A549 (cell line): ENCODE results near the gene GULP1. TPM values are rescaled to one million over a fixed set of nuclear protein-coding genes. Genes with fewer than 3 reads are reported as not detected.
A peak's percentile ranks its signal among the peaks of the same experiment; 100 is the strongest.

ENCODE experiments used
- ATAC-seq, 2 experiments: fragments of 200-7000 bp in 1 of 2; fragments of >200 bp in 1 of 2; cut with Nextera tagmentation in 1 of 2; cut with Tn5 transposase in 1 of 2; 3 replicates each; pipeline versions ENCODE4 v1.8.0 to v1.9.1; 2018 to 2020; ENCODE audit warnings: mild to moderate bottlenecking in 1 of 2, moderate library complexity in 1 of 2
- CTCF ChIA-PET: fragments of 300-600 bp; sonication (Branson Sonifier 250); formaldehyde crosslinking; extraction: SDS; loops from one replicate; lab custom pipeline; 2021; ENCODE audit warnings: antibody characterized with exemption, inconsistent platforms; lab: Yijun Ruan, JAX
- POLR2A ChIA-PET: fragments of 350-600 bp; formaldehyde crosslinking; extraction: SDS; loops from one replicate; lab custom pipeline; 2021; ENCODE audit warnings: antibody characterized with exemption, inconsistent platforms; lab: Yijun Ruan, JAX
- DNase-seq, 2 experiments: peaks; one replicate each; pipeline versions ENCODE4 v3.0.0 to v3.0.0-alpha.2; 2011 to 2016; ENCODE audit warnings: low read depth in 1 of 2, low spot score in 1 of 2
- FAIRE-seq: peaks from 2 replicates; lab custom pipeline; 2011; peaks lifted over from hg19 to GRCh38; lab: Jason Lieb, UNC
- H3K27ac ChIP-seq, 2 experiments: fragments of >200 bp; sonication (Bioruptor Twin); formaldehyde crosslinking; 3 replicates each; pipeline ENCODE4 v1.5.1; 2016 to 2017
- H3K4me1 ChIP-seq: fragments of >200 bp; sonication (Bioruptor Twin); formaldehyde crosslinking; 3 replicates; pipeline ENCODE4 v1.6.1; 2016
- H3K4me2 ChIP-seq: fragments of >200 bp; sonication (Bioruptor Twin); formaldehyde crosslinking; 3 replicates; pipeline ENCODE4 v1.6.1; 2016
- H3K4me3 ChIP-seq: fragments of >200 bp; sonication (Bioruptor Twin); formaldehyde crosslinking; 3 replicates; pipeline ENCODE4 v1.5.1; 2016
- H3K9me3 ChIP-seq: fragments of >200 bp; sonication (Bioruptor Twin); formaldehyde crosslinking; 3 replicates; pipeline ENCODE4 v1.6.1; 2016
- BHLHE40 ChIP-seq: IDR thresholded peaks from 2 replicates; pipeline ENCODE4 v1.6.1; 2012; ENCODE audit warnings: low read depth, low read length, inconsistent platforms
- CBX2 ChIP-seq: fragments of 200-600 bp; sonication (generic); IDR thresholded peaks from 2 replicates; pipeline ENCODE4 v1.6.1; 2016; ENCODE audit warnings: low read depth, mild to moderate bottlenecking, borderline replicate concordance
- CEBPB ChIP-seq, 2 experiments: fragments of >200 bp in 1 of 2; sonication (Bioruptor Twin) in 1 of 2; formaldehyde crosslinking in 1 of 2; IDR thresholded peaks; 2 replicates each; pipeline ENCODE4 v1.6.1; 2012 to 2016
- EP300 ChIP-seq, 2 experiments: fragments of >200 bp; sonication (Bioruptor Twin); formaldehyde crosslinking; IDR thresholded peaks; 2 replicates in 1 of 2; 3 replicates in 1 of 2; pipeline ENCODE4 v1.6.1; 2016 to 2017
- GATA3 ChIP-seq: IDR thresholded peaks from 2 replicates; pipeline ENCODE4 v1.6.1; 2012; ENCODE audit warnings: borderline replicate concordance
- HEYL ChIP-seq: fragments of 250-450 bp; sonication (Bioruptor Pico); IDR thresholded peaks from 2 replicates; pipeline ENCODE4 v1.8.0; 2021; ENCODE audit warnings: mild to moderate bottlenecking, moderate library complexity
- JUN ChIP-seq, 2 experiments: fragments of >200 bp; sonication (Bioruptor Twin); formaldehyde crosslinking; IDR thresholded peaks; 2 replicates in 1 of 2; 3 replicates in 1 of 2; pipeline ENCODE4 v1.6.1; 2016 to 2017
- JUNB ChIP-seq: fragments of >200 bp; sonication (Bioruptor Twin); formaldehyde crosslinking; IDR thresholded peaks from 2 replicates; pipeline ENCODE4 v1.6.1; 2016
- KDM5A ChIP-seq: fragments of 200-600 bp; sonication (generic); IDR thresholded peaks from 2 replicates; pipeline ENCODE4 v1.6.1; 2016; ENCODE audit warnings: antibody characterized with exemption, mild to moderate bottlenecking
- NPAS2 ChIP-seq: fragments of 250-450 bp; sonication (Bioruptor Pico); IDR thresholded peaks from 2 replicates; pipeline ENCODE4 v1.8.0; 2022; ENCODE audit warnings: mild to moderate bottlenecking, moderate library complexity, borderline replicate concordance
- RAD21 ChIP-seq, 2 experiments: fragments of >200 bp in 1 of 2; sonication (Bioruptor Twin) in 1 of 2; formaldehyde crosslinking in 1 of 2; IDR thresholded peaks in 1 of 2; conservative IDR thresholded peaks in 1 of 2; 2 replicates in 1 of 2; 3 replicates in 1 of 2; pipeline ENCODE4 v1.6.1; 2012 to 2018; ENCODE audit warnings: inconsistent platforms in 1 of 2
- RCOR1 ChIP-seq: fragments of 150-350 bp; IDR thresholded peaks from 2 replicates; pipeline ENCODE4 v1.6.1; 2014; ENCODE audit warnings: antibody characterized with exemption, low read length, low read depth
- ZC3H11A ChIP-seq: fragments of 450-650 bp; IDR thresholded peaks from 2 replicates; pipeline ENCODE4 v1.6.1; 2014; ENCODE audit warnings: antibody characterized with exemption, mild to moderate bottlenecking
- ZFP36 ChIP-seq: fragments of 450-650 bp; IDR thresholded peaks from 2 replicates; pipeline ENCODE4 v1.6.1; 2014; ENCODE audit warnings: borderline replicate concordance; ENCODE audit not compliant: partially characterized antibody
- WGBS: methylation state at CpG from one replicate; pipeline ENCODE4 v1.1.6; 2017; ENCODE audit errors: missing lambda C conversion rate; 5-methylcytosine and 5-hydroxymethylcytosine counted together
- polyA plus RNA-seq, 4 experiments: library from polyadenylated mRNA; depleted of rRNA in 3 of 4; stranded (reverse); fragments of >200 nt; fragmentation: RNase III in 1 of 4; extraction: RNeasy Plus Mini Kit Qiagen cat#74134 plus additional on column Dnase treatment in 1 of 4; gene quantifications; 2 replicates in 3 of 4; 3 replicates in 1 of 4; pipeline ENCODE4 v1.2.3, GENCODE V29; 2011 to 2017
- TF ChIP-seq, protein P1 (sequence below): IDR thresholded peaks from 2 replicates; pipeline ENCODE4 v1.6.1; 2012
- TF ChIP-seq, protein P2 (sequence below): IDR thresholded peaks from 2 replicates; pipeline ENCODE4 v1.6.1; 2012
- TF ChIP-seq, protein P3 (sequence below): fragments of 250-450 bp; sonication (Bioruptor Pico); IDR thresholded peaks from 2 replicates; pipeline ENCODE4 v1.5.0; 2021; ENCODE audit warnings: mild to moderate bottlenecking, moderate library complexity, borderline replicate concordance

The GULP1 gene
- polyA plus RNA-seq, 2 of the 4 experiments (the other 2 are of a cell fraction), result 30.7 to 89.2 TPM

DNA sequence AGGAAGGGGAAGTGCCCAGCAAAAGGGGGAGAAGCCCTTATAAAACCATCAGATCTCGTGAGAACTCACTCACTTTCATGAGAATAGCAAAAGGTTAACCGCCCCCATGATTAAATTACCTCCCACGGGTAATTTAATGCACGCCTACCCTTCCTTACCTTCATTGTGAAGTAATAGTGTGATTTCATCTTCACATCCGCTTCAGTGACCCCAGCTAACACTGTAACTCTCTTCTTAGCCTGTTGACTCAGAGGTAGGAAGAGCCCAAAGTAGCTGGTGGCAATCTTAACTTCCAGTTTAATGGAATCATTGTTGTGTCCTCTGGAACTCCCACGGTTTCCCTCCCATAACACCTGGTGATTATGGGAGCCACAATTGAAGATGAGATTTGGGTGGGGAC is 120.5 kb downstream of the GULP1 start (continued):
- TF ChIP-seq, protein P1, sequence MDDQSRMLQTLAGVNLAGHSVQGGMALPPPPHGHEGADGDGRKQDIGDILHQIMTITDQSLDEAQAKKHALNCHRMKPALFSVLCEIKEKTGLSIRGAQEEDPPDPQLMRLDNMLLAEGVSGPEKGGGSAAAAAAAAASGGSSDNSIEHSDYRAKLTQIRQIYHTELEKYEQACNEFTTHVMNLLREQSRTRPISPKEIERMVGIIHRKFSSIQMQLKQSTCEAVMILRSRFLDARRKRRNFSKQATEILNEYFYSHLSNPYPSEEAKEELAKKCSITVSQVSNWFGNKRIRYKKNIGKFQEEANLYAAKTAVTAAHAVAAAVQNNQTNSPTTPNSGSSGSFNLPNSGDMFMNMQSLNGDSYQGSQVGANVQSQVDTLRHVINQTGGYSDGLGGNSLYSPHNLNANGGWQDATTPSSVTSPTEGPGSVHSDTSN, result no peak
- TF ChIP-seq BHLHE40 (no peak), ZFP36 (no peak), NPAS2 (CRISPR knock-in tag) (no peak)

DNA sequence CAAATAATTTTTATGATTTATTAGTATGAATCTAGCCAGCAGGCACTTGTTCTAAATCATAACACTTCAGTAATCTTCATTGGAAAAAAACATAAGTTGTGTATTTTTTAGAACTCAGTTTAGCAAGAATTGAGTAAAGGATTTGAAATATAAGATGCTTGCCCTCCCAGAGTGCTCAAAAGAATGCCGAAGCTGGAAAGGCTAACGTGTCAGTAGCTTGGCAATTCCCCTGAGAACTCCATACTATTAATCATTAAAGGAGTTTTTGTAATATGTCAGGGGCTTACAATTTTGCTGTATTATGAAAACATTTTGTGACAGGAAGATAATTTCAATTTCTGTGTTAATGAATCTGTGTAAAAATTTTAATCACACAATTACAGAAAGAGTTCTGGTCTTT is 122.7 kb downstream of the GULP1 start:
- peak; percentile 54 to 67; a peak in 4 of 6 replicates for ATAC-seq

DNA sequence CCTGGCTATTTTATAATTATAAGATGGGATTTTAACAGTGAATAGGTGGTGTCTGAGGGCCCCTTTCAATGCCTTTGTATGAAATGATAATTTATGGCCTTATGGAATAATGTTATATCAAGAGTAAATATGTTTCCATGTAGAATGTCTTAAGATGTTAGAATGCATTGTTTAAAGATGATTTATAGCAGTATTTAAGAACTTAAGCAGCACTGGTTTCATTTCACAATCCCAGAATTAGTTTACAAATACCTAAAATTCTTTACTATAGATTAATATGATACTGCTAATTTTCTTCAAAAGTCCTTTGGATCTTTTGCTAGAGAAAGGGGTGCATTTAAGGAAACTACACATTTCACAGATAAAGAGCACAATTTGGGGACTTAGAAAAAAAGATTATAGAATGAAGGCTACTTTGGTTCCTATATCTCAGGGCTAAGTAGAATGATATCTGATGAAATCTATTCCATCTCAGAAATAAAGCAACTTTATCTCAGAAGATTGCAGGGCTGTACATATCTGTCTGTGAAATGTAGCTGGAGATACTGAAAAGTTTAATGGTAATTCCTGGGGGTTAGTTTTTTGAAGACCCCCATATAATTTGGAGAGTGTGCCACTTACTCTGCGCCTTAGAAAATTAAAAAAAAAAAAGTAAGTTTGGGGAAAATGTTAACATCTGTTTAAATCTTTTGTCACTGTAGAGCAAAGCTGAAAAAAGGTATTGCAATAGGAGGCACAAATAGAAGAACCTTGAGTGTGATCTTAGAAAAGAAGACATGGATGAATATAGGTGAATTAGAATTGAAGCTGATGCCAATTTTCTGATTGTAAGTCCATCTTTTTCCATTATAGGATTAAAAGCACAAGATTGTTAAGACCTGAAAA is 123.4 kb downstream of the GULP1 start:
- Histone ChIP-seq H3K4me3 (peak overlapping the region; percentile 18; the same call in 1 of the 3 replicates), H3K27ac (peak overlapping the region; percentile 75 to 86), H3K4me1 (peaks cover 43% of the 10 kb centered on the region), H3K9me3 (0 out of 3 replicates have a peak, but pooled peaks cover 6% of the 10 kb centered on the region), H3K4me2 (peak overlapping the region; percentile 81)
- DNase-seq, result peak in 1 of 2 experiments; percentile 16
- WGBS, result 46% methylated on average over 1 of the region's 1 CpG
- ChIA-PET CTCF (interaction anchor here (1.0 kb wide), 1 partner anchor 124 kb away, joined by 3 read pairs; no protein-coding TSS in a partner anchor), POLR2A (interaction anchor here (1.0 kb wide), 1 partner anchor 123 kb away, joined by 4 read pairs; the partner anchor contains the start of gene GULP1)
- TF ChIP-seq CBX2 (no peak), CEBPB (IDR thresholded peaks at IDR 0.05) (0 out of 4 replicates have a peak, but pooled peaks of 1 of the 2 experiments have one; percentile 16)
- no peak for FAIRE-seq
- ATAC-seq, result peak; percentile 57 to 58

More for the DNA sequence above, 122.7 kb downstream of the GULP1 start:
- Histone ChIP-seq H3K27ac (peak overlapping the region; percentile 75 to 77; a peak in 4 of 6 replicates), H3K4me3 (peak overlapping the region; percentile 18; the same call in 1 of the 3 replicates), H3K4me2 (peak overlapping the region; percentile 81), H3K4me1 (peaks cover 43% of the 10 kb centered on the region), H3K9me3 (0 out of 3 replicates have a peak, but pooled peaks cover 6% of the 10 kb centered on the region)
- FAIRE-seq, result no peak
- peak; percentile 35 to 71 for DNase-seq
- no peak for TF ChIP-seq RCOR1
- no peak for TF ChIP-seq KDM5A
- no peak for TF ChIP-seq ZC3H11A
- TF ChIP-seq, protein P2, sequence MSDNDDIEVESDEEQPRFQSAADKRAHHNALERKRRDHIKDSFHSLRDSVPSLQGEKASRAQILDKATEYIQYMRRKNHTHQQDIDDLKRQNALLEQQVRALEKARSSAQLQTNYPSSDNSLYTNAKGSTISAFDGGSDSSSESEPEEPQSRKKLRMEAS, result no peak
- 0 out of 5 replicates have a peak, but pooled peaks of 1 of the 2 experiments have one; percentile 18 for TF ChIP-seq RAD21 (conservative IDR thresholded peaks at IDR 0.05 in 1 of 2, IDR thresholded peaks at IDR 0.05 in 1 of 2)
- TF ChIP-seq GATA3, result peak; percentile 41; the same call in 1 of the 2 replicates
- peak in 1 of 2 experiments; percentile 21; a peak in 1 of 4 replicates for TF ChIP-seq CEBPB (IDR thresholded peaks at IDR 0.05)
- 0 out of 2 replicates have a peak, but pooled peaks have one; percentile 20 for TF ChIP-seq JUNB
- 0 out of 5 replicates have a peak, but pooled peaks have one; percentile 36 to 65 for TF ChIP-seq JUN (IDR thresholded peaks at IDR 0.05)
- TF ChIP-seq, protein P3, sequence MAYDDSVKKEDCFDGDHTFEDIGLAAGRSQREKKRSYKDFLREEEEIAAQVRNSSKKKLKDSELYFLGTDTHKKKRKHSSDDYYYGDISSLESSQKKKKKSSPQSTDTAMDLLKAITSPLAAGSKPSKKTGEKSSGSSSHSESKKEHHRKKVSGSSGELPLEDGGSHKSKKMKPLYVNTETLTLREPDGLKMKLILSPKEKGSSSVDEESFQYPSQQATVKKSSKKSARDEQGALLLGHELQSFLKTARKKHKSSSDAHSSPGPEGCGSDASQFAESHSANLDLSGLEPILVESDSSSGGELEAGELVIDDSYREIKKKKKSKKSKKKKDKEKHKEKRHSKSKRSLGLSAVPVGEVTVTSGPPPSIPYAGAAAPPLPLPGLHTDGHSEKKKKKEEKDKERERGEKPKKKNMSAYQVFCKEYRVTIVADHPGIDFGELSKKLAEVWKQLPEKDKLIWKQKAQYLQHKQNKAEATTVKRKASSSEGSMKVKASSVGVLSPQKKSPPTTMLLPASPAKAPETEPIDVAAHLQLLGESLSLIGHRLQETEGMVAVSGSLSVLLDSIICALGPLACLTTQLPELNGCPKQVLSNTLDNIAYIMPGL (CRISPR knock-in tag), result no peak
- peak; percentile 34 to 39; a peak in 2 of 5 replicates for TF ChIP-seq EP300 (IDR thresholded peaks at IDR 0.05)
- no peak for TF ChIP-seq HEYL
- CTCF ChIA-PET, result no interaction called here
- POLR2A ChIA-PET, result interaction anchor here (1.1 kb wide), 1 partner anchor 122 kb away, joined by 4 read pairs; no protein-coding TSS in a partner anchor
- WGBS, result 3% methylated on average over 2 of the region's 2 CpGs
